HG03108 (cell line): ENCODE results near the gene HCN2.
A peak's percentile ranks its signal among the peaks of the same experiment; 100 is the strongest.

Experiments used
- ATAC-seq: cut with Tn5 transposase; IDR thresholded peaks from one replicate; pipeline ENCODE4 v1.9.1; 2021; ENCODE audit warnings: moderate library complexity; ENCODE audit not compliant: unreplicated experiment

Gene HCN2

GRCh38 chr19:651114-651818, 61.6 kb downstream of the HCN2 start:
- ATAC-seq = no peak

- no peak for ATAC-seq
Measured at GRCh38 chr19:651991-652390, 62.3 kb downstream of the HCN2 start.

DNA sequence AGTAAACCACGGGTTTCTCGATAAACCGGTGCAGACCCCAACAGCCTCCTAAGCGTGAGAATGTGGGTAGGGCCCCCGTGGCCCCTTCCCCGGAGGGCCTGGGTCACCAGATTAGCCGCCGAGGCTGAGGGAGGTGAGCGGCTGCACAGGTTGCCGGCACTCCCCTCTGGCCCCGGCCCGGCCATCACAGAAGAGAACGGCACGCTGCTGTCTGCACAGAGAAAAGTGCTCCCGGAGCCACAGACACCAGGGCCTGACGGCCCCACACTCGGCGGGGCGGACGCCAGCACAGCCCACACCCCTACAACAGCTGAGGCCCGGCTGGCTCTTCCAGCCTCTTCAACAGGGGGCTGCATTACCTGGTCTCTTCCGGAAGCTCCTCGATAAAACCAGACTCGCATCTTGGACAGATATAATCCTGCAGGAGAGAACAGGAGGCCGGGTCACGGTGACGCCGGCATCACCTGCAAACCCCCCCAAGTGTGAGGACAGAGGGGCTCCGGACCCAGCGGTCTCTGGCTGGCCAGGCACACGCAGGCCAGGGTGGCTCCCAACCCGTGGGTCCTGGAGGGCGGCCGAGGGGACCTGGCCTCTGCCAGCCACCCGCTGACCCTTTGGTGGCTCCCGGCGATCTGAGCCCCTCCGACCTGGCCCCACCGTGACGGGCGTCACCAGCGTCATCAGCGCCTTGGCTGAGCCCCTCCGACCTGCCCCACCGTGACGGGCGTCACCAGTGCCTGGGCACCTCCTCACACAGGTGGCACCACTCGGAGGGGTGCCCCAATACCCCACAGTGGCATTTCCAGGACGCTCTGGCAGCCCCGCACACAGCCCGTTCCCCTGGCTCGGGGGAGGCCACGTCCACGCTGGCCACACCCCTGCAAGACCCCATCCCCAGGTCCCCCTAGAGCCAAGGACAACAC, 63.0 kb downstream of the HCN2 start:
- no peak for ATAC-seq

GRCh38 chr19:653425-653824, 63.7 kb downstream of the HCN2 start:
- ATAC-seq = no peak

- no peak for ATAC-seq
Measured at GRCh38 chr19:655691-656090, 66.0 kb downstream of the HCN2 start.

DNA sequence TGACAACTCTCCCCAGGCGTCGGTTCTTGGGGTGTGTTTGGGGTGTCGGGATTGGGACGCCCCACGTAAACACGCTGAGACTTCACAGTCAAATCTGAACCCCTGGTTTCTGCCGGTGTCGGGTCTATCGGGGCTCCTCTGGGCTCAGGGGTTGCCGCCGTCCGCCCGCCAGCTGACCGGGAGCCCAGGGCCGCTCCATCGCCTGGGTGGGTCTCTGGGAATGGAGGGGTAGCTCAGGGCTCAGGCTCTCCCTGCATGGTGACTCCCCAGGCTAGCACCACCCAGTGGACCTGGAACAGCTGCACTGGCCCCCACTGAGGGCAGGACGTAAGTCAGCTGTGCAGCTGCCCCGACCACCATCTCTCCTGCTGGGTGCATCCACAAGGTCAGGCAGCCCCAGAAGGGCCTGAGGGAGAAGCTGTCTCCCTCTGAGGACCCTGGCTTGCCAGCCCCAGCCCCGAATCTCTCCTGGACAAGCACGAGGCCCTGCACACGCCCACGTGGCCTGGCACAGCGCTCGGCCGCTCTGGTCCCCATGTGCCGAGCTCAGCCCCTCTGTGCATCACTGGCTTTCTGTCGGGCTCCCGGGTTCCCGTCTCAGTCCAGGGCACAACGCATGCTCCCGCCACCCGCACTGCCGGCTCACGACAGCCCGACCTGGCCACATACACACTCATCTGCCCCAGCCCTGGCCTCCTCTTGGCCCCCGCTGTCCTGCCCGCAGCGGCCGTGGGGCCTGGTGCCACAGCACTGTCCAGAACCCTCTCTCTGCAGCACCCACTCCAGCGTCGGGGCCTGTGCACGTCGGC, 67.3 kb downstream of the HCN2 start:
- no peak for ATAC-seq

GRCh38 chr19:657611-658010, 67.9 kb downstream of the HCN2 start:
- no peak for ATAC-seq

DNA sequence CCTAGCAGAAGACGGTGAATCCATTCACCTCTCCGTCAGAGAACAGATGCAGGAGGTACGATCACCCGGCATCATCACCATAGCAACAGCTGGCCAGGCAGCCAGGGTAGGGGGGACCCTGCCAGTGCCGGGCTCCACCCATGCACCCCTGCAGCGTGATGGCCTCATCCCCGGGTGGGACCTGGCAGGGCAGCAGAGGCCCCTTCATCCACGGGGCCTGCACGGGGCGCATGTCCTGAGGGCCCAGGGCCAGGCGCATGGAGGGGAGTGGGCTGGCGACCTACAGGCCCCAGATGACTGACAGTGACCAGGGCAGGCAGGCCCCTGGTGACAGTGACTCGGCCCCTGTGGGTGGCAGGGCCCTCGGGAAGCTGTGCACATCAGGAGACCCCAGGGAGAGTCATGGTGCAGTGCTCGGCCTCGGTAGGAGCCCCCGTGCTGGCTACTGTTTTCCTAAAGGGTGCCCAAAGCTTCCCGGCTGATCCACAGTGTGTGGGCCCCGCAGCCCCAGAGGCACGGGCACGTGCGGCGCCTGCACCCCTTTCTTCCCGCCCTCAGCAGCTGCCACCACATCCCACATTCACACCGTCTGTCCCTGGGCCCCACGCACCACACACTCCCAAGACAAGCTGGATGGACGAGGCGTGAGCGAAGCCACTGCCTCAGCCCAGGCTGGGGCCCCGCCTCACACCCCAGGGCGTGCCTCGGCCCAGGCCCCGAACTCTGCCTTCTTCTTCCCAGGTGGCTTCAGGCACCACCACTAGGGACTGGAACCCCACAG, 68.6 kb downstream of the HCN2 start:
- ATAC-seq = no peak

DNA sequence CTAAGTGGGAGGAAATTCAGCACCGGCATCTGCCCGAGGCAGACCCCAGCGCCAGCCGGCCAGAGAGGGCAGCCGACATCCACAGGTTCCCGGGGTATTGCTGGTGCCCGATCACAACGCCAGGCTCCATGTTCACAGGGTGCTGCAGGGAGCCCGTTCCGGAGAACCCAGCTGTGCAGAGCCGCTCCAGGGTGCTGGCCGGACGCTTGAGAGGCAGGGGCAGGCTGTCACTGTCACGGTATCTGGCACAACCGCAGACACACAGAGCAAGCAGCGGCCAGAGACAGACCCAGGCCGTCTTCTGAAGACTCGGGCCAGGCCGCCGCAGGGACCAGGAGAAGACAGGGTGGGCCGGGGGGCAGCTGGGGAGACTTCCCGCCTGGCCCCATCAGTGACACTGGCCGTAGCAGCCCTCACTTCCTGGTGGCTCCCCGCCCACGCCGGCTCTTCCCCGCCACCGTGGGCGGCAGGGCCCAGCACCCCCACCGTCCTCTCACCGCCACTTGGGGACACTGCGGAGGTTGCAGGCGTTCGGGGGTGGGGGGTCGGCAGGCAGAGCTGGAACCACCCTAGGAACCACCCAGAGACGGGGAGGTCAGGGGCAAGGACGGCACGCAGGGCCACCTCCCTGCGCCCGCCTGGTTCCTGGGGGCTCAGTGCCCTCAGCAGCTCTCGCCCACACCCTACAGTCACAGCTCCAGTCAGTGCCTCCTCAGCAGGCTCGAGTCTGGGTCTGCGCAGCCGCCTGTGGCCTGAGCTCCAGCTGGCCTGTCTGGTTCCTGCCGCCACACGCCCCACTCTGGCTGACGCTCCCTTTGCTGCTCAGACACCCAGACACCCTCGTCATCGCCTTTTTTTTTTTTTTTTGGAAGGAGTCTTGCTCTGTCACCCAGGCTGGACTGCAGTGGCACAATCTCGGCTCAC, 69.5 kb downstream of the HCN2 start:
- no peak for ATAC-seq

GRCh38 chr19:660793-661426, 71.2 kb downstream of the HCN2 start:
- ATAC-seq = no peak

GRCh38 chr19:661427-662196, 71.9 kb downstream of the HCN2 start:
- ATAC-seq = no peak

DNA sequence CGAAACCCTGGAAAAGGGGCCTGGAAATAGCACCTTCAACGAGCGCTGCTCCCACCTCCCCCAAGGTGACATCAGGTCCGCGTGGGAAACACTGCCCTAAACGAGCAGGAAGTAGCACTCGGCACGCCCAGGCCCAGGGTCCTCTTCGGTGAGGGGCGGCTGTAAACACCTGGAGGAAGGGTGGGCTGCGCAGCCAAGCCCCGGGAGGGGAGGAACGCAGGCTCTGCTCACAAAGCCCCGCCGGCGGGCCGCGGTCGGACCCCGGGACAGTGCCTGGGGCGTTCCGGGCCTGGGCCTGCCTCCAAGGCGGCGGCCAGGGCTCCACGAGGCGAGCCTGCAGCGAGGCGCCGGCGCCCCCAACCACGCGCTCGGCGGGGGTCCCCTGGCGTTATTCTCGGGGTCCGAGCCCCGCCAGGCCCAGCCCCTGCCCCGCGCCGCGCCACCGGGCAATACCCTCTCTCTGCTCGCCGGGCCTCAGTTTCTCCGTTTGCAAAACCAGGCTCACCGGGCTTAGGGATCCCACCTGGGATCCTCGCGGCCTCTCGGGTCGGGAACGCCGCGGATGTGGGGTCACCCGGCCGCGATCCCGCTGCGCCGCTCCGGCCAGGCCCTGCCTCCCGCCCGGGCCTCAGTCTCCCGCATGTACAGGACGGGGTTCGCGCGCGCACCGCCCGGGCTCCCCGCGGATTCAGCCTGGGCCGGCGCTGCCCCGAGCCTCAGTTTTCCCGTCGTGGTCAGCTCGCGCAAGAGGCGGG, 72.7 kb downstream of the HCN2 start:
- peak; percentile 2 for ATAC-seq

GRCh38 chr19:662962-663681, 73.4 kb downstream of the HCN2 start, which contains the start of gene RNF126:
RNF126 (minus strand) TSS chr19:663214; CDS start chr19:663121, 93 bp downstream.
- peak; percentile 47 for ATAC-seq

- no peak for ATAC-seq
Measured at GRCh38 chr19:663682-664117, 74.0 kb downstream of the HCN2 start.

DNA sequence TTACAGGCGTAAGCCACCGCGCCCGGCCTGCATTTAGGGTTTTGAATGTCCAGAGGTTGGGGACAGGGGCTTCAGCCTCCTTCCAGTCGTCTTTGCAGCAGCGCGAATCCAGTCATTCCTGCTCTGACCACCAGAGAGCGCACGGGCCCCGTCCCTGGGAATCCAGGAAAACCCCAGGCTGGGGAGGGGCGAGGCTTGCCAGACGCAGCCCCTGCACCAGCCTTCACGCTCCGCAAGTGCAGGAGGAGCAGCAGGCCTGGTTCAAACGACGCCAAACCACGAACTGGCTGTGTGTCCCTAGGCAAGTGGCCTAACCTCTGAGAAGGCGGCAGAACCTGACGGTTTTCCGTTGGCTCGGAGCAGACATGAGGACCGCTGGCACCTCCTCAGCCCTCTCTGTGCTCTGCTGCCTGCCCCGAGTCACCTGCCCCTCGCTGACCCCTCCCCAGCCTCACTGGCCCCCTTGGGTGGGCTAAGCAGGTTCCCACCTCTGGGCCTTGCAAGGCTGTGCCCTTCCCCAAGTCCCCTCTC, 75.3 kb downstream of the HCN2 start:
- ATAC-seq = no peak
